Fibroblast of villous mesenchyme (primary cell): ENCODE results near the gene CHRNB2. TPM values are rescaled to one million over a fixed set of nuclear protein-coding genes. Genes with fewer than 3 reads are reported as not detected.

Source experiments
- DNase-seq: peaks from one replicate; pipeline ENCODE4 v3.0.0-alpha.2; 2010; ENCODE audit warnings: low read depth
- H3K4me3 ChIP-seq: 2 replicates; pipeline ENCODE4 v1.5.1; 2011; ENCODE audit warnings: low read depth, mild to moderate bottlenecking, low read length
- CTCF ChIP-seq: IDR thresholded peaks from 2 replicates; pipeline ENCODE4 v1.5.1; 2012; ENCODE audit warnings: low read depth, mild to moderate bottlenecking, low read length; ENCODE audit not compliant: insufficient read depth
- total RNA-seq: library from RNA; depleted of rRNA; stranded (reverse); fragments of >200 nt; gene quantifications from 2 replicates; pipeline ENCODE4 v1.2.3, GENCODE V29; 2012

The CHRNB2 gene
- total RNA-seq, 1 donor, result not detected

GRCh38 chr1:154591206-154591605 lies 23.6 kb downstream of the CHRNB2 start:
- TF ChIP-seq CTCF, result no peak
- no peak for DNase-seq
- no peak overlapping the region for H3K4me3 ChIP-seq

GRCh38 chr1:154593390-154593789 lies 25.8 kb downstream of the CHRNB2 start:
- no peak for DNase-seq
- H3K4me3 ChIP-seq, result no peak overlapping the region
- TF ChIP-seq CTCF, result no peak

GRCh38 chr1:154594811-154595210 lies 27.2 kb downstream of the CHRNB2 start:
- no peak for DNase-seq
- no peak for TF ChIP-seq CTCF
- no peak overlapping the region for H3K4me3 ChIP-seq

- TF ChIP-seq CTCF, result no peak
- no peak for DNase-seq
- no peak overlapping the region for H3K4me3 ChIP-seq
Measured at GRCh38 chr1:154595621-154596020, 28.0 kb downstream of the CHRNB2 start.

- no peak overlapping the region for H3K4me3 ChIP-seq
- no peak for TF ChIP-seq CTCF
- DNase-seq, result no peak
Measured at GRCh38 chr1:154598871-154599635, 31.5 kb downstream of the CHRNB2 start.

GRCh38 chr1:154599658-154600057 lies 32.1 kb downstream of the CHRNB2 start:
- H3K4me3 ChIP-seq, result no peak overlapping the region
- no peak for DNase-seq
- TF ChIP-seq CTCF, result no peak

GRCh38 chr1:154603317-154603716 lies 35.7 kb downstream of the CHRNB2 start:
- TF ChIP-seq CTCF, result no peak
- no peak overlapping the region for H3K4me3 ChIP-seq
- no peak for DNase-seq
